Adrenal gland (tissue), 12 donors: ENCODE measurements around the gene ANKRD45. TPM values are rescaled to one million over a fixed set of nuclear protein-coding genes. Genes with fewer than 3 reads are reported as not detected.
"Not testable (repeated sequence)": the region's sequence is repeated elsewhere in the genome, so short reads cannot be mapped to it uniquely, and the experiment has no call there.

Experiments used
- DNase-seq, 7 donors: peaks; one replicate each; pipeline ENCODE4 v3.0.0-alpha.2; 2019 to 2020
- H3K27ac ChIP-seq, 5 donors: fragments of 200-600 bp; sonication (generic) in 4 of 5; 1 replicate in 3 of 5; 2 replicates in 2 of 5; pipeline versions ENCODE4 v1.5.1 to v1.8.0; 2016 to 2020; ENCODE audit warnings: mild to moderate bottlenecking in 1 of 5
- H3K27me3 ChIP-seq: fragments of 200-600 bp; 2 replicates; pipeline ENCODE4 v1.8.0; 2021
- H3K36me3 ChIP-seq, 2 donors: fragments of 200-600 bp; replicated peaks in 1 of 2; 1 replicate in 1 of 2; 2 replicates in 1 of 2; pipeline versions ENCODE4 v1.5.1 to v1.8.0; 2018 to 2022
- H3K4me1 ChIP-seq, 2 donors: fragments of 200-600 bp; replicated peaks in 1 of 2; 1 replicate in 1 of 2; 2 replicates in 1 of 2; pipeline versions ENCODE4 v1.5.1 to v1.8.0; 2018 to 2021
- H3K4me3 ChIP-seq, 4 donors: fragments of 200-600 bp; sonication (generic) in 3 of 4; one replicate each; pipeline ENCODE4 v1.5.1; 2016 to 2018
- H3K9me3 ChIP-seq, 3 donors: fragments of 200-600 bp; sonication (generic) in 1 of 3; replicated peaks in 1 of 3; 1 replicate in 2 of 3; 2 replicates in 1 of 3; pipeline versions ENCODE4 v1.5.1 to v1.8.0; 2016 to 2021
- POLR2A ChIP-seq, 2 donors: fragments of 450-650 bp; IDR thresholded peaks; one replicate each; pipeline ENCODE4 v1.6.1; 2017; ENCODE audit warnings: antibody characterized with exemption in 2 of 2, mild to moderate bottlenecking in 2 of 2, moderate library complexity in 1 of 2
- WGBS, 4 donors: extraction: QIAGEN DNeasy Blood & Tissue Kit in 2 of 4; methylation state at CpG; one replicate each; pipeline versions ENCODE4 v1.1.5 to v1.1.7; 2013 to 2017; 5-methylcytosine and 5-hydroxymethylcytosine counted together
- intact Hi-C, 2 donors: fragments of 100-400 bp; cut with DNase I; formaldehyde crosslinking; loops; one replicate each; pipeline versions ENCODE4 v1.14.1 to v1.15.0; 2022 to 2023
- polyA plus RNA-seq, 3 donors: library from polyadenylated mRNA; stranded (reverse); fragments of 200-250 nt in 2 of 3; fragments of 350-450 nt in 1 of 3; fragmentation: Illumina TruSeq in 1 of 3; extraction: RNeasy Lipid Tissue Mini Kit (QIAGEN cat#74804) in 1 of 3; gene quantifications; one replicate each; pipeline ENCODE4 v1.2.3, GENCODE V29; 2013 to 2014
- total RNA-seq, 9 donors: library from RNA; depleted of rRNA in 4 of 9; stranded (reverse); fragments of >200 nt in 4 of 9; fragments of 120-200 nt in 1 of 9; fragmentation: NEBNext Ultra II Directional in 1 of 9; extraction: Animal tissue kit (Norgen Biotek cat#: 25700) in 1 of 9; gene quantifications; one replicate each; pipeline versions ENCODE4 v1.1.0 to v1.2.4, GENCODE V29; 2013 to 2023
- TF ChIP-seq, protein P1 (sequence below), 6 experiments: fragments of 450-650 bp in 4 of 6; fragments of 200-600 bp in 2 of 6; sonication (generic) in 1 of 6; IDR thresholded peaks; 1 replicate in 5 of 6; 2 replicates in 1 of 6; pipeline versions ENCODE4 v1.5.1 to v1.8.0; 2016 to 2021; ENCODE audit warnings: antibody characterized with exemption in 6 of 6, mild to moderate bottlenecking in 2 of 6, moderate library complexity in 1 of 6
- donor health status: healthy with polysubstance abuse.
- donor health status: Bipolar disorder and iron deficiency.
- donor health status: DM: yes; HTN: yes; CAD: no.
- donor health status: DM: no; HTN: no; CAD: no.
- donor health status: DM: no; HTN: no; CAD: no.
- donor health status: DM: yes; HTN: yes; CAD: no.

ANKRD45 gene
- total and polyA plus RNA-seq, 12 donors = 0.41 to 2.3 (median 0.76) TPM; not detected in 2

DNA sequence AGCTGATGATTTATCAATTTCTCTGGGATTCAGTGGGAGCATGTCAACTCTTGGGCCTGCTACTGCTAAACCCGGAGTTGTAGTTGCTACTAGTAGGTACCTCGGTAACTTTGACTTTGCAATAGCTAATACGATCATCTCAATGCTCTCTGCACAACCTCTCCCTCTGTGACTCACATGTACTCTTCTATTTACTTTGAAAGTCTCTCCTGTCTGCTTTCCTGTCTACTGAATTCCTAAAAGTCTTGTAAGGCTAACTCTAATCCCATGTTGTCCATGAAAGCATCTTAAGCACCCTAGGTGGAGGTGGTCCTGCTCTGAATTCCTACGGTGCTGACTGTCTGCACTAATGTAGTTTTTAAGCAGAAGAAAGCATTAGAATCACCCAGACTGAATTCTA is 96.1 kb downstream of the ANKRD45 start:
- TF ChIP-seq, protein P1, sequence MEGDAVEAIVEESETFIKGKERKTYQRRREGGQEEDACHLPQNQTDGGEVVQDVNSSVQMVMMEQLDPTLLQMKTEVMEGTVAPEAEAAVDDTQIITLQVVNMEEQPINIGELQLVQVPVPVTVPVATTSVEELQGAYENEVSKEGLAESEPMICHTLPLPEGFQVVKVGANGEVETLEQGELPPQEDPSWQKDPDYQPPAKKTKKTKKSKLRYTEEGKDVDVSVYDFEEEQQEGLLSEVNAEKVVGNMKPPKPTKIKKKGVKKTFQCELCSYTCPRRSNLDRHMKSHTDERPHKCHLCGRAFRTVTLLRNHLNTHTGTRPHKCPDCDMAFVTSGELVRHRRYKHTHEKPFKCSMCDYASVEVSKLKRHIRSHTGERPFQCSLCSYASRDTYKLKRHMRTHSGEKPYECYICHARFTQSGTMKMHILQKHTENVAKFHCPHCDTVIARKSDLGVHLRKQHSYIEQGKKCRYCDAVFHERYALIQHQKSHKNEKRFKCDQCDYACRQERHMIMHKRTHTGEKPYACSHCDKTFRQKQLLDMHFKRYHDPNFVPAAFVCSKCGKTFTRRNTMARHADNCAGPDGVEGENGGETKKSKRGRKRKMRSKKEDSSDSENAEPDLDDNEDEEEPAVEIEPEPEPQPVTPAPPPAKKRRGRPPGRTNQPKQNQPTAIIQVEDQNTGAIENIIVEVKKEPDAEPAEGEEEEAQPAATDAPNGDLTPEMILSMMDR (IDR thresholded peaks at IDR 0.05) = no peak
- no peak for TF ChIP-seq POLR2A (IDR thresholded peaks at IDR 0.05)
- intact Hi-C loops = no loop called here

DNA sequence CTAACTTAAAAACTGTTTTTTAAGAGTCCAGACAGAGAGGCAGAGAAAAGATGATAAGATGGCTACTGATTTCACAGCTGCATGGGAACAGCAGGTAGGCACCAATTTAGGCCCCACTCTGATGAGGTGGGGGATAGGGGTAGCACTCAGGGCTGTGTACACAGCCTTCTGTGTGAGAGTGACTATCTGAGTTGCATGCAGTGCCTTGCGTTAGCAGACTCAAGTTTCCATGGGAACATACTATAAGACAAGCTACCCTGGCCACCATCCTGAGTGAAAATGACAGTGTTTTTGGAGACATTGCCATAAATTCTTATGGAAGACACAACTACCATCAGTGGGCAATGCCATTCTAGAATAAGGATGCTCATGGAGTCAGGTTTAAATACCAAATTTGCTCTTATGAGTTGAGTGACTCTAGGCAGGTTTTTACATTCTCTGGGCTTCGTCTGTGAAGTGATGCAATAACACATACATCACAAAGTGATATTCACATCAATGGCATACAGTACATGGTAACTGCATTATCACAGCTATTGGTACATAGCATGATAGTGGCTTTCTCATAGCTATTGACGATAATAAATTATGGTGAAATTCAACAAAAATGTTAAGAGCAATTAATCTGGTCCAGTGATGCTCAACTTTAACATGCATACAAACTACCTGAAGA is 97.3 kb downstream of the ANKRD45 start:
- Histone ChIP-seq H3K27ac (no peak overlapping the region), H3K36me3 (no peaks in the 10 kb centered on the region), H3K9me3 (no peaks in the 10 kb centered on the region), H3K27me3 (no peaks in the 10 kb centered on the region), H3K4me1 (no peaks in the 10 kb centered on the region), H3K4me3 (no peak overlapping the region)
- DNase-seq = no peak
- intact Hi-C loops = no loop called here
- TF ChIP-seq, protein P1 (IDR thresholded peaks at IDR 0.05) = no peak
- no peak for TF ChIP-seq POLR2A (IDR thresholded peaks at IDR 0.05)
- 86 to 92% (median 89%) methylated on average over 3 of the region's 3 CpGs for WGBS, 4 donors

More for the DNA sequence above, 96.1 kb downstream of the ANKRD45 start:
- no peaks in the 10 kb centered on the region for H3K36me3 ChIP-seq
- H3K27ac ChIP-seq = no peak overlapping the region
- no peak overlapping the region for H3K4me3 ChIP-seq
- no peaks in the 10 kb centered on the region for H3K27me3 ChIP-seq
- WGBS, 4 donors = 87 to 91% (median 89%) methylated on average over 4 of the region's 4 CpGs
- no peak for DNase-seq
- no peaks in the 10 kb centered on the region for H3K9me3 ChIP-seq
- H3K4me1 ChIP-seq = no peaks in the 10 kb centered on the region

DNA sequence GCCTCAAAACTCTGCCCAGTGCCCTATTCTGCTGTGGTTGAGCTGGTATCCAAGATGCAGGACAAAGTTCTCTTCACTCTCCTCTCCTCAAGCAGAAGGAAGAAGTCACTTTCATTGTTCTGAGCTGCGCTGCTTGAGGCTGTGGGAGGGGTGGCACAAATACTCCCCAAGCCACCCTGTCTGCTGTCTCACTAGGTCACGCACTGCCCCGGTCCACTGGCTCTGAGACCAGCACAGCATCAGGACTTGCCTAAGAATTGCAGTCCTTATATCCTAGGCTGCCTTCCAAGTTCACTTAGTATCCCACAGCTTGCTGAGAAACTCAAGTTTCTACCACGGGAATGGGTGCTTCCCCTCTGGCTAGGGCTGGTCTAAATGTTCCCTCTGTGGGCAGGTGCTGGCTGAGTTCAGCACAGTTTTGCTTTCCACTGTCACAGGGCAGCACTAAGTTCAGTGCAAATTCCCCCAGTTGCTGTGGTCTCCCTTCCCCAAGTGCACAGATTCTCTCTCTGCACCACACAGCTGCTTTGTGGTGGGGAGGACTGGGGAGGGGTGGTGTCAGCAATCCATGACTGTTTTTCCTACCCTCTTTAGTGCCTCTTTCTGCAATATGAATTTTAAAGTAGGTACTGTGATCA is 99.2 kb downstream of the ANKRD45 start:
- WGBS, 4 donors = 75 to 86% (median 84%) methylated on average over 2 to 4 of the region's 4 CpGs
- no peaks in the 10 kb centered on the region for H3K9me3 ChIP-seq
- H3K36me3 ChIP-seq = no peaks in the 10 kb centered on the region
- no peaks in the 10 kb centered on the region for H3K4me1 ChIP-seq
- no peak for DNase-seq
- TF ChIP-seq, protein P1 (IDR thresholded peaks at IDR 0.05) = no peak
- TF ChIP-seq POLR2A (IDR thresholded peaks at IDR 0.05) = no peak
- intact Hi-C loops = no loop called here
- H3K27me3 ChIP-seq = no peaks in the 10 kb centered on the region
- H3K27ac ChIP-seq = no peak overlapping the region
- H3K4me3 ChIP-seq = no peak overlapping the region

DNA sequence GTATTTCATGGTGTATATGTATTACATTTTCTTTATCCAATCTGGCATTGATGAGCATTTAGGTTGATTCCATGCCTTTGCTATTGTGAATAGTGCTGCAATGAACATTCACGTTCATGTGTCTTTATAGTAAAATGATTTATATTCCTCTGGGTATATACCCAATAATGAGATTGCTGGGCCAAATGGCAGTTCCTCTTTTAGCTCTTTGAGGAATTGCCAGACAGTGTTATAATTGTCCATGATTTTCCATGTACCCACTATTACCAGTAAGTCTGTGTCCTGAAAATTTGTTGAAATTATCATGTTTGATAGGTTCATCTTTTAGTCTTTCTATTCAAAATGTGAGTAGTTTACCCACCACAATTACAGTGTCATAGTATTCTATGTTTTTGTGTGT is 101.2 kb downstream of the ANKRD45 start:
- H3K27ac ChIP-seq = no peak overlapping the region
- WGBS, 4 donors = 64 to 75% (median 64%) methylated on average over 1 of the region's 1 CpG
- H3K4me1 ChIP-seq = no peaks in the 10 kb centered on the region
- H3K27me3 ChIP-seq = no peaks in the 10 kb centered on the region
- TF ChIP-seq, protein P1 (IDR thresholded peaks at IDR 0.05) = no peak
- TF ChIP-seq POLR2A (IDR thresholded peaks at IDR 0.05) = no peak
- H3K9me3 ChIP-seq = no peaks in the 10 kb centered on the region
- intact Hi-C loops = no loop called here
- no peak overlapping the region for H3K4me3 ChIP-seq
- no peak for DNase-seq
- H3K36me3 ChIP-seq = no peaks in the 10 kb centered on the region

DNA sequence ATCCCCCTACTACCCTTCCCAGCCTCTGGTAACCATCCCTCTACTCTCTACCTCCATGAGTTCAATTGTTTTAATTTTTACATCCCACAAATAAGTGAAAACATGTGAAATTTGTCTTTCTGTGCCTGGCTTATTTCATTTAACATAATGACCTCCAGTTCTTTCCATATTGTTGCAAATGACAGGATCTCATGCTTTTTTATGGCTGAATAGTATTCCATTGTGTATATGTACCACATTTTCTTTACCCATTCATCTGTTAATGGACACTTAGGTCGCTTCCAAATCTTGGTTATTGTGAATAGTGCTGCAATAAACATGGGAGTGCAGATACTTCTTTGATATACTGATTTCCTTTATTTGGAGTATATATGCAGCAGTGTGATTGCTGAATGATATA is 105.8 kb downstream of the ANKRD45 start:
- H3K4me3 ChIP-seq, H3K9me3 ChIP-seq, H3K27ac ChIP-seq, H3K36me3 ChIP-seq, intact Hi-C loops, H3K4me1 ChIP-seq, H3K27me3 ChIP-seq, DNase-seq: not testable (repeated sequence)
- 71 to 92% (median 84%) methylated on average over 1 of the region's 1 CpG for WGBS, 4 donors
